Cardiac fibroblast (primary cell): ENCODE data around the gene RSRC1.
"Not testable (repeated sequence)": the region's sequence is repeated elsewhere in the genome, so short reads cannot be mapped to it uniquely, and the experiment has no call there.

Experiments used
- DNase-seq, 2 donors: peaks; one replicate each; pipeline versions ENCODE4 v3.0.0 to v3.0.0-alpha.2; 2010; ENCODE audit warnings: low read depth in 2 of 2
- H3K4me3 ChIP-seq, 2 donors: replicated peaks in 1 of 2; 1 replicate in 1 of 2; 2 replicates in 1 of 2; pipeline ENCODE4 v1.5.1; 2011; ENCODE audit warnings: low read depth in 2 of 2, low read length in 2 of 2, mild to moderate bottlenecking in 2 of 2, moderate library complexity in 1 of 2
- TF ChIP-seq, protein P1 (sequence below): IDR thresholded peaks from one replicate; pipeline ENCODE4 v1.5.1; 2011; ENCODE audit warnings: low read depth, mild to moderate bottlenecking, low read length, inconsistent platforms

RSRC1 gene

DNA sequence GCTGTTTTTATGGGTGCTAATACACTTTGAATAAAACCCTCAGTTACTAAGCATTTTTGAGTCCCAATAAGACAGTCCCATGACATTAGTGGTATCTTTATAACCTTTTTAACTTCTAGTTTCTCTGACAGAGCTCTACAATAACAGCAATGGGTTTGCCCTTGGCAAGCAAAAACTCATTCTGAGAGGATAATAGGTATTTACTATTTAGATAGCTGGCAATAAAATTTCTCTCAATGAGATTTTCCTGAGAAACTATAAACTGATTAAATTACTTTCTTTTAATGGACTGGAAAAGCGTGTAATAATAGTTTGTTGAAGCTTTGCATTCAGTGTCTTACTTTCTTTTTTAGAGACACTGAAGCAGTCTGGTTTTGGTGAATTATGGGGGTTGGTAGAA is 293.1 kb downstream of the RSRC1 start:
- DNase-seq: no peak
- no peak overlapping the region for H3K4me3 ChIP-seq
- TF ChIP-seq, protein P1, sequence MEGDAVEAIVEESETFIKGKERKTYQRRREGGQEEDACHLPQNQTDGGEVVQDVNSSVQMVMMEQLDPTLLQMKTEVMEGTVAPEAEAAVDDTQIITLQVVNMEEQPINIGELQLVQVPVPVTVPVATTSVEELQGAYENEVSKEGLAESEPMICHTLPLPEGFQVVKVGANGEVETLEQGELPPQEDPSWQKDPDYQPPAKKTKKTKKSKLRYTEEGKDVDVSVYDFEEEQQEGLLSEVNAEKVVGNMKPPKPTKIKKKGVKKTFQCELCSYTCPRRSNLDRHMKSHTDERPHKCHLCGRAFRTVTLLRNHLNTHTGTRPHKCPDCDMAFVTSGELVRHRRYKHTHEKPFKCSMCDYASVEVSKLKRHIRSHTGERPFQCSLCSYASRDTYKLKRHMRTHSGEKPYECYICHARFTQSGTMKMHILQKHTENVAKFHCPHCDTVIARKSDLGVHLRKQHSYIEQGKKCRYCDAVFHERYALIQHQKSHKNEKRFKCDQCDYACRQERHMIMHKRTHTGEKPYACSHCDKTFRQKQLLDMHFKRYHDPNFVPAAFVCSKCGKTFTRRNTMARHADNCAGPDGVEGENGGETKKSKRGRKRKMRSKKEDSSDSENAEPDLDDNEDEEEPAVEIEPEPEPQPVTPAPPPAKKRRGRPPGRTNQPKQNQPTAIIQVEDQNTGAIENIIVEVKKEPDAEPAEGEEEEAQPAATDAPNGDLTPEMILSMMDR: no peak

DNA sequence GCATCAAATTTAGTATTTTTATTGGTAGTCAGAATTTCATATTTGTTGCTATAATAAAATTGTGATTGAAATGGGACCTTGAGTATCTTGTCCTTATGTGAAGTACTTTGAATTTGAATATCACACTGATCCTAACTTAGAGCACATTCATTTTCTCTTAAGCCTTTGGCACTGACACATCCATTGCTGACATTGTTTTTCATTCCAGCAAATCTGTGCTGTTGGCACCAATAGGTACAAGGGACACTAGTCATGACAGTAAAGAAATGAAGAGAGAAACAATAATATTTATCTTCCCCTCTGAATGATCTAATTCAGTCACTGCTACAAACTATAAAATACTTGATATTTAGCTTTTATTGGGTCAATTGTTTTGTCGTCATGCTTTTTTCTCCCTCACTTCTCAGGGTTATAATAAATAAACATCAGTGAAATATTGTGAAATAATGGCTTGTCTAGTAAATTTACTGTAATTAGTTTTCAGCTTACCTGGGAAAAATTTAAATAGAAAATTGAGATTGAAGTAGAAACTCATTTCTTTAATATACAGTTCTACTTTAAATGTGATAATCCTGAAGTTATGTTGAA is 294.3 kb downstream of the RSRC1 start:
- DNase-seq: no peak
- TF ChIP-seq, protein P1: no peak
- no peak overlapping the region for H3K4me3 ChIP-seq

DNA sequence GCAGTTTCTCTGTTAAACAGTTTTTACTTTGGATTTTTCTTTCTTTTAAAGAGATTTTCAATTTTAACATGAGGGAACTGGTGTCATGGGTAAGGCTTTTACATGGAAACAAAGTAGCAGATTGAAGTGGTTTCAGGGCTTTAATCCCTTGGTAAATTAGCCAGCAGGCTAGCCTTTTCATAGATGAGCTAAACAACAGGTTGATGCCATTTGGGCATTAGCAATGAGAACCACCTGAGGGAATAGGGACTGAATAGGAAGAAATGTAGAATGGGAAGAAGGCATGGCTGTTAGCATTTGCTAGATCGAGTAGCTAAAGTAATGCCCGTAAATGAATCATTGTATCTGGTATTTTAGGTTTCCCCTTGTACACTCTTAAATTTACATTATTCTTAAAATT is 295.6 kb downstream of the RSRC1 start:
- no peak for DNase-seq
- no peak overlapping the region for H3K4me3 ChIP-seq
- TF ChIP-seq, protein P1: no peak

GRCh38 chr3:158407844-158408517 is 298.1 kb downstream of the RSRC1 start:
- no peak for DNase-seq
- H3K4me3 ChIP-seq: no peak overlapping the region
- TF ChIP-seq, protein P1: no peak

GRCh38 chr3:158408518-158408897 is 298.6 kb downstream of the RSRC1 start:
- H3K4me3 ChIP-seq, DNase-seq: not testable (repeated sequence)

- TF ChIP-seq, protein P1: no peak
These were observed 308.1 kb downstream of the RSRC1 start for GRCh38 chr3:158418035-158418434.

GRCh38 chr3:158419820-158420653 is 310.1 kb downstream of the RSRC1 start:
- TF ChIP-seq, protein P1: no peak
- DNase-seq: no peak
- no peak overlapping the region for H3K4me3 ChIP-seq

More at GRCh38 chr3:158418035-158418434, 308.1 kb downstream of the RSRC1 start:
- H3K4me3 ChIP-seq: no peak overlapping the region
- no peak for DNase-seq
